ENCODE results near the gene FAM107A. TPM values are rescaled to one million over a fixed set of nuclear protein-coding genes. Genes with fewer than 3 reads are reported as not detected.

Gene FAM107A
- total and polyA plus RNA-seq, 2 of the 4 experiments (the other 2 are of a cell fraction): not detected

DNA sequence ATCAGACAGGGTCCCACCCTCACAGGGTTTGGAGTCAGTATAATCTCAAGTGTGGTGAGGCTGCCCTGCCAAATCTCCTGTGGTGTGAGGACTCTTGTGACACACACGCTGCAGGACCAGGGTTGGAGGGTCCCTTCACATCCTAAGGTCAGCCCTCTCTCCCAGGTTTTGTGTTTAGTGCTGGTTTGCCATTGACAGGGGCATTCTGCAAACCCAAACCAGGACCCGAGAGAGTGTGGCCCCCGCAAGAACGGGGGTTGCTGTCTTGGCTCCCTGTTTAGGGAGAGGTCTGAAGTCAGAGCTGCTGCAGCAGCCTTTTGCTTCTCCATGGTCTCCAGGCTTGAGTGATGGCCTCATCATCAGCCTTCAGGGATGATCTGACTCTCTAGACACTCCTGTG is 14.7 kb downstream of the FAM107A start:
- ChIA-PET CTCF (no interaction called here), POLR2A (ENCODE audit: unreplicated experiment) (no interaction called here)
- Histone ChIP-seq H3K23ac (ENCODE audit: low read depth, low read length) (no peak overlapping the region), H3K18ac (ENCODE audit: low read depth, low read length) (no peak overlapping the region), H2BK20ac (ENCODE audit: low read depth, low read length) (peak overlapping the region; percentile 79), H4K8ac (ENCODE audit: low read depth in 2 of 2, low read length in 2 of 2) (peak overlapping the region in 1 of 2 experiments; percentile 40; a peak in 1 of 4 replicates), H2AK5ac (ENCODE audit: low read depth, low read length) (peak overlapping the region; percentile 65), H3K9me3 (ENCODE audit: control insufficient read depth, insufficient read depth, low read length) (no peaks in the 10 kb centered on the region), H3K4ac (ENCODE audit: low read depth, low read length) (peak overlapping the region; percentile 65), H3K4me3 (ENCODE audit: insufficient read depth, low read depth, low read length) (no peak overlapping the region), H3K4me2 (ENCODE audit: low read depth, low read length) (no peak overlapping the region), H2BK120ac (ENCODE audit: low read depth, low read length) (peak overlapping the region; percentile 82), H4K5ac (ENCODE audit: low read depth, low read length) (no peak overlapping the region), H3K9ac (ENCODE audit: low read depth, low read length) (no peak overlapping the region), H4K91ac (ENCODE audit: insufficient read depth, low read depth, low read length) (peak overlapping the region; percentile 75), H3K9me1 (ENCODE audit: insufficient read depth, low read length) (peaks cover 14% of the 10 kb centered on the region), H2AFZ (replicated peaks; ENCODE audit: low read length, poor library complexity) (peak overlapping the region; percentile 40), H3K27ac (ENCODE audit: insufficient read depth, low read length) (no peak overlapping the region), H3K27me3 (ENCODE audit: control insufficient read depth, insufficient read depth, low read length) (no peaks in the 10 kb centered on the region), H2BK5ac (ENCODE audit: low read depth, low read length, poor library complexity, severe bottlenecking) (no peak overlapping the region), H3K79me1 (ENCODE audit: low read depth in 1 of 2, low read length in 2 of 2) (no peaks in the 10 kb centered on the region), H3K4me1 (ENCODE audit: control insufficient read depth, insufficient read depth, low read length) (peaks cover 4% of the 10 kb centered on the region; the same call in 1 of the 2 replicates), H3K56ac (ENCODE audit: extremely low read depth, insufficient read depth, low read length) (no peak overlapping the region), H3K36me3 (ENCODE audit: control insufficient read depth, insufficient read depth, low read length) (no peaks in the 10 kb centered on the region), H4K20me1 (ENCODE audit: insufficient read depth, low read length) (no peaks in the 10 kb centered on the region), H2BK15ac (ENCODE audit: low read depth, low read length) (peak overlapping the region; percentile 72; the same call in 1 of the 3 replicates), H3K14ac (replicated peaks; ENCODE audit: low read depth, low read length) (no peak overlapping the region), H2AK9ac (replicated peaks; ENCODE audit: low read depth, low read length, poor library complexity) (peak overlapping the region; percentile 46)
- BruUV-seq (replicated peaks): no TSS peak
- in situ Hi-C loops (cut with MboI; ENCODE audit: low sequenced_read_pairs): loop anchor here (5.0 to 25.0 kb wide), 2 partner anchors 65 to 425 kb away; no protein-coding TSS in a partner anchor
- dilution Hi-C loops (cut with HindIII; ENCODE audit: low sequenced_read_pairs, unreplicated experiment): no loop called here
- intact Hi-C loops (cut with micrococcal nuclease): loop anchor here (5.0 to 10.0 kb wide), 3 partner anchors 260 to 1072 kb away; no protein-coding TSS in a partner anchor
- TF ChIP-seq FOS (IDR thresholded peaks at IDR 0.05; ENCODE audit: low read depth, low read length) (no peak), POLR2A (IDR thresholded peaks at IDR 0.05; ENCODE audit: low read depth, low read length) (no peak), CHD1 (IDR thresholded peaks at IDR 0.05; ENCODE audit: low read depth, low read length) (no peak)
- TF ChIP-seq, protein P1, sequence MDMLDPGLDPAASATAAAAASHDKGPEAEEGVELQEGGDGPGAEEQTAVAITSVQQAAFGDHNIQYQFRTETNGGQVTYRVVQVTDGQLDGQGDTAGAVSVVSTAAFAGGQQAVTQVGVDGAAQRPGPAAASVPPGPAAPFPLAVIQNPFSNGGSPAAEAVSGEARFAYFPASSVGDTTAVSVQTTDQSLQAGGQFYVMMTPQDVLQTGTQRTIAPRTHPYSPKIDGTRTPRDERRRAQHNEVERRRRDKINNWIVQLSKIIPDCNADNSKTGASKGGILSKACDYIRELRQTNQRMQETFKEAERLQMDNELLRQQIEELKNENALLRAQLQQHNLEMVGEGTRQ (IDR thresholded peaks at IDR 0.05; ENCODE audit: low read depth, low read length): no peak
- ATAC-seq (ENCODE audit: low read depth): no peak
- no peak for DNase-seq
- WGBS, 2 experiments (ENCODE audit: extremely low coverage in 2 of 2, insufficient read length in 1 of 2): no CpG with 5 or more reads among the region's 4 CpGs

All from IMR-90 (cell line).